A673 (cell line): ENCODE measurements around the gene SLC35D2. TPM values are rescaled to one million over a fixed set of nuclear protein-coding genes. Genes with fewer than 3 reads are reported as not detected.
"Not testable (repeated sequence)": the region's sequence is repeated elsewhere in the genome, so short reads cannot be mapped to it uniquely, and the experiment has no call there.

ENCODE experiments used
- BruUV-seq: library from RNA; stranded (reverse); fragments of 400-500 nt; replicated peaks from 2 replicates; lab custom pipeline; 2021; lab: Mats Ljungman, UMichigan
- CTCF ChIA-PET: fragments of 300-600 bp; sonication (Branson Sonifier 250); formaldehyde crosslinking; loops from one replicate; lab custom pipeline; 2022; ENCODE audit warnings: antibody characterized with exemption; lab: Charles Lee
- POLR2A ChIA-PET: fragments of 300-600 bp; sonication (Branson Sonifier 250); formaldehyde crosslinking; loops from one replicate; lab custom pipeline; 2022; ENCODE audit warnings: antibody characterized with exemption; ENCODE audit not compliant: low non-redundant PET; lab: Charles Lee
- DNase-seq: peaks from one replicate; pipeline ENCODE4 v3.0.0-alpha.2; 2015; ENCODE audit warnings: low spot score
- H3K27ac ChIP-seq: fragments of 200-600 bp; sonication (generic); 2 replicates; pipeline ENCODE4 v1.5.1; 2016; ENCODE audit warnings: mixed run types, low read depth, mild to moderate bottlenecking, mixed read lengths, antibody characterized with exemption, low read length; ENCODE audit not compliant: poor library complexity, severe bottlenecking
- H3K27me3 ChIP-seq: fragments of 200-600 bp; sonication (generic); replicated peaks from 2 replicates; pipeline ENCODE4 v1.6.1; 2017; ENCODE audit warnings: mixed run types, low read depth, mild to moderate bottlenecking, mixed read lengths, antibody characterized with exemption, low read length; ENCODE audit not compliant: insufficient read depth, poor library complexity
- H3K36me3 ChIP-seq: fragments of 200-600 bp; sonication (generic); 2 replicates; pipeline ENCODE4 v1.6.1; 2016; ENCODE audit warnings: mixed run types, mild to moderate bottlenecking, mixed read lengths, antibody characterized with exemption, low read length; ENCODE audit not compliant: insufficient read depth, poor library complexity, severe bottlenecking
- H3K4me1 ChIP-seq: fragments of 200-600 bp; sonication (generic); 2 replicates; pipeline ENCODE4 v1.6.1; 2017; ENCODE audit warnings: mixed run types, mild to moderate bottlenecking, mixed read lengths, antibody characterized with exemption, low read length; ENCODE audit not compliant: insufficient read depth, poor library complexity, severe bottlenecking
- H3K4me3 ChIP-seq: fragments of 200-600 bp; sonication (generic); 2 replicates; pipeline ENCODE4 v1.5.1; 2016; ENCODE audit warnings: low read depth, mixed run types, mild to moderate bottlenecking, mixed read lengths, low read length; ENCODE audit not compliant: poor library complexity, severe bottlenecking
- H3K9me3 ChIP-seq: fragments of 200-600 bp; sonication (generic); 2 replicates; pipeline ENCODE4 v1.6.1; 2016; ENCODE audit warnings: mixed run types, low read depth, mild to moderate bottlenecking, mixed read lengths, antibody characterized with exemption, low read length; ENCODE audit not compliant: poor library complexity, severe bottlenecking
- EZH2 ChIP-seq: fragments of 200-600 bp; sonication (generic); IDR thresholded peaks from 2 replicates; pipeline ENCODE4 v1.6.1; 2017; ENCODE audit warnings: borderline replicate concordance, low read depth, mild to moderate bottlenecking, mixed read lengths, antibody characterized with exemption, low read length; ENCODE audit not compliant: poor library complexity, severe bottlenecking
- intact Hi-C: fragments of 100-400 bp; cut with micrococcal nuclease; formaldehyde crosslinking; loops from one replicate; pipeline ENCODE4 v1.10.0; 2022; ENCODE audit not compliant: unreplicated experiment
- total RNA-seq: library from RNA; stranded (reverse); gene quantifications from 2 replicates; pipeline ENCODE4 v1.2.3, GENCODE V29; 2021
- TF ChIP-seq, protein P1 (sequence below): fragments of 300-800, 200-600 bp; sonication (generic); conservative IDR thresholded peaks from 2 replicates; pipeline ENCODE4 v1.5.1; 2017; ENCODE audit warnings: low read depth, mild to moderate bottlenecking, antibody characterized with exemption, low read length, moderate library complexity, mixed read lengths

SLC35D2 gene
- total RNA-seq, 1 experiment from 2014 or later: 1.1 TPM

DNA sequence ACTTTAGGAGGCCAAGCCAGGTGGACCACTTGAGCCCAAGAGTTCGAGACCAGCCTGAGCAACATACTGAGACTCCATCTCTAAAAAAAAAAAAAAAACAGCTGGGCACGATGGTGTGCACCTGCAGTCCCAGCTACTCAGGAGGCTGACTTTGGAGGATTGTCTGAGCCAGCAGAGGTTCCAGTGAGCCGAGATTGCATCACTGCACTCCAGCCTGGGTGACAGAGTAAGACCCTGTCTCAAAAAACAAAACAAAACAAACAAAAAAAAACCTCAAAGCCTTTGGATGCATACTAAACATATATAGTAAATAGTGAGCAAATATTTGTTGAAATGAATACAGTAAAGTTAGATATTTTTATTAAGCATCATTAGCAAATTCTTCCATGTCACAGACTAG, 5.3 kb downstream of the SLC35D2 start:
- Histone ChIP-seq H3K27ac (no peak overlapping the region), H3K9me3 (no peaks in the 10 kb centered on the region), H3K27me3 (no peaks in the 10 kb centered on the region), H3K4me3 (no peak overlapping the region), H3K36me3 (no peaks in the 10 kb centered on the region), H3K4me1 (no peaks in the 10 kb centered on the region)
- TF ChIP-seq, protein P1, sequence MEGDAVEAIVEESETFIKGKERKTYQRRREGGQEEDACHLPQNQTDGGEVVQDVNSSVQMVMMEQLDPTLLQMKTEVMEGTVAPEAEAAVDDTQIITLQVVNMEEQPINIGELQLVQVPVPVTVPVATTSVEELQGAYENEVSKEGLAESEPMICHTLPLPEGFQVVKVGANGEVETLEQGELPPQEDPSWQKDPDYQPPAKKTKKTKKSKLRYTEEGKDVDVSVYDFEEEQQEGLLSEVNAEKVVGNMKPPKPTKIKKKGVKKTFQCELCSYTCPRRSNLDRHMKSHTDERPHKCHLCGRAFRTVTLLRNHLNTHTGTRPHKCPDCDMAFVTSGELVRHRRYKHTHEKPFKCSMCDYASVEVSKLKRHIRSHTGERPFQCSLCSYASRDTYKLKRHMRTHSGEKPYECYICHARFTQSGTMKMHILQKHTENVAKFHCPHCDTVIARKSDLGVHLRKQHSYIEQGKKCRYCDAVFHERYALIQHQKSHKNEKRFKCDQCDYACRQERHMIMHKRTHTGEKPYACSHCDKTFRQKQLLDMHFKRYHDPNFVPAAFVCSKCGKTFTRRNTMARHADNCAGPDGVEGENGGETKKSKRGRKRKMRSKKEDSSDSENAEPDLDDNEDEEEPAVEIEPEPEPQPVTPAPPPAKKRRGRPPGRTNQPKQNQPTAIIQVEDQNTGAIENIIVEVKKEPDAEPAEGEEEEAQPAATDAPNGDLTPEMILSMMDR: no peak
- TF ChIP-seq EZH2: no peak
- BruUV-seq: no TSS peak
- DNase-seq: no peak
- intact Hi-C loops: no loop called here
- CTCF ChIA-PET: no interaction called here
- POLR2A ChIA-PET: no interaction called here

DNA sequence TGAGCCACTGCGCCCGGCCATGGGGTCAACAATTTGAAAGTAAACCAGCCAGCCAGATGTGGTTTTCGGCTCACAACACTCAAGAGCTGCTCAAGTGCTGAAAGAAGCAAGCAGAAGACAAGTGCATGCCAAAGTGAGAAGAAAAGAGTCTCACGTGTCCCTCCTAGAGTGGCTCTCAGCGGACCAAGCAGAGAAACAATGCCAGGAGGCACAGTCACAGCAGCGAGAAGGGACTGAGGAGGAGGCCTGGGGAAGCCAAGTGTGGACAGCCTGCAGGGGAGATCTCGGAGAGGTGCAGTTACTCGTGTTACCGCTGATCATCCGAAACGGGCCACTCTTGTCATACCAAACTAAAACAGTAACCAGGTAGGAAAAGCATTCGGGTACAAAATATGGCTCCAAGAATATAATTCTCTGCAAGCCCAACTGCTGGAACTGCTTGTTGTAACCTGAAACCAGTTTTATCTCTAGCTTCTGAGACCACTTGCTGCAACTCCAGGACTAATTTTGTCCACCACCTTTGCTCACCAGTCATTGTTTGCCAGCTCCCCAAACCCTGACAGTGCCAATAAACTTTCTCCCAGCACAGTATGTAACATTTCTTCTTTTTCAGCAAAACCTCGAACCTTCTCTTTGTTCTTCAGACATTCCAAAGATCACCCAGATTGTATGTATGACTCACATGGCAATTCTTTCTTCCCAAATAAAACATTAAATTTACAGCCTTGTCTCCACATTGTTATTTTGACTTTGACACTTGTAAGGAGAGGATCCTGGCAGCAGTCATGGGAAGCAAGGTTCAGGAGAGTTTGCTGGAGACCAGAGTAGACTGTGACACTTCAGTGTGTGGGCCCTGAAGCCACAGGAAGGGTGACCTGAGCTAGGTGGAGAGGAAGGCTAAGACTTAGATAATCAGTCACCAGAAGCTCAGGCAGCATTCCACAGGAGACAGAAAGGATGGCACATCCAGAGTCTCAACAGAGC, 6.3 kb downstream of the SLC35D2 start:
- no peaks in the 10 kb centered on the region for H3K36me3 ChIP-seq
- no peak for DNase-seq
- no peaks in the 10 kb centered on the region for H3K27me3 ChIP-seq
- POLR2A ChIA-PET: no interaction called here
- CTCF ChIA-PET: no interaction called here
- H3K4me1 ChIP-seq: no peaks in the 10 kb centered on the region
- BruUV-seq: no TSS peak
- no peak overlapping the region for H3K4me3 ChIP-seq
- TF ChIP-seq, protein P1: no peak
- no peak for TF ChIP-seq EZH2
- intact Hi-C loops: no loop called here
- no peak overlapping the region for H3K27ac ChIP-seq
- H3K9me3 ChIP-seq: no peaks in the 10 kb centered on the region

DNA sequence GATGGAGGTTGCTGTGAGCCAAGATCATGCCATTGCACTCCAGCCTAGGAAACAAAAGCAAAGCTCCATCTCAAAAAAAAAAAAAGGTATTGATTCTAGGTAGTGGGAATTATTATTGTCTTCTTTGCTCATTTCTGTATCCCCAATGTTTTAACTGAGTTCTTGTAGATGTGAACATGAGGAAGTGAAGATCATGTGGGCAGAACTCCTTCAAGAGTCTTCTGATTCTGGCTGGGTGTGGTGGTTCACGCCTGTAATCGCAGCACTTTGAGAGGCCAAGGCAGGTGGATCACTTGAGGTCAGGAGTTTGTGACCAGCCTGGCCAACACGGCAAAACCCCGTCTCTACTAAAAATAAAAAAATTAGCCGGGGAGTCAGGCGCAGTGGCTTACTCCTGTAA, 8.0 kb downstream of the SLC35D2 start:
- H3K36me3 ChIP-seq, CTCF ChIA-PET, H3K27ac ChIP-seq, DNase-seq, intact Hi-C loops, BruUV-seq, H3K4me1 ChIP-seq, H3K4me3 ChIP-seq, H3K9me3 ChIP-seq, POLR2A ChIA-PET, H3K27me3 ChIP-seq: not testable (repeated sequence)
